Activated T-helper 9 cell treated with anti-CD3 and anti-CD28 coated beads, Interleukin-2, amount 50 U/mL, for 16 hours (primary cell): ENCODE data around the gene THTPA.

Experiments used
- DNase-seq: peaks from one replicate; pipeline ENCODE4 v3.0.0-alpha.2; 2020; ENCODE audit warnings: low read depth

Gene THTPA, protein sequence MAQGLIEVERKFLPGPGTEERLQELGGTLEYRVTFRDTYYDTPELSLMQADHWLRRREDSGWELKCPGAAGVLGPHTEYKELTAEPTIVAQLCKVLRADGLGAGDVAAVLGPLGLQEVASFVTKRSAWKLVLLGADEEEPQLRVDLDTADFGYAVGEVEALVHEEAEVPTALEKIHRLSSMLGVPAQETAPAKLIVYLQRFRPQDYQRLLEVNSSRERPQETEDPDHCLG

DNA sequence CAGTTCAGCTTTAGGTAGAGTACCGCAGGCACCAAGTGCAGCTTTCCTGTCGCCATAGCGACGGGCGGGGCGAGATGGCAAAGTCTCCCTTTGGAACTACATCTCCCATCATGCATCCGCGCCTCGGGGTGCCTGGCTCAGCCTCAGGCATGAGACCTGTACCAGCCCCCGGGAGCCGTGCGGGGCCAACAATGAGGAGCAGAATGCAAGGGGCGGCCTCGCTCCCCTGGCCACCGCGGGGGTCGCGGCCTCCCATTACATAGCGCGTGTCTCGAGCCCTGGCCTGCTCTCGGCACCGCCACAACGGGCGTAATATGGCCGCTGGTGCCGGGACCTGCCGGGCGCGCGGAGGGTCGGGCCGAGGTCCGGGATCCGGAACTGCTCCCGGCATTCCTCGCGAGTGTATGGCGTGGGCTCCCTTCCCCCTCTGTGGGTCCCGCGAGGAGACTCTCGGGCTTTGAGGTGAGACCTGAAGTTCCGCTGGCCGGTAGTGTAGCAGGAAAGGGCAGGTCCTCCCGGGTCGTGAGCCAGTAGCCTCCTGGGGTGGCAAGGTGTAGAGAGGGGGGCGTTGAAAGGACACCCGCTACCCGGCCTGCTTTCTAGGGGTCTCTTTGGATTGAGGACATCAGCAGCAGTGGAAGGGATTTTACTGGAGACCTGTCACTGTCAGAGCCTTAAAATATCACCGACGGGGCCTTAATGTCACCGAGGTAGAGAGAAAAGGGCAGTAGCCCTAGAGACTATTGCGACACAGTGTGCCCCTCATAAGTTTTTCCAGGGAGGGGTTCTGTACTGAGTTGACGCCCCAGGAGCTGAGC, at the start of gene THTPA:
Gene THTPA (plus strand): TSS at position 390 of the 818 bp plus-strand sequence. CDS start 487 bp downstream, outside the sequence.
- peak; percentile 87 for DNase-seq

DNA sequence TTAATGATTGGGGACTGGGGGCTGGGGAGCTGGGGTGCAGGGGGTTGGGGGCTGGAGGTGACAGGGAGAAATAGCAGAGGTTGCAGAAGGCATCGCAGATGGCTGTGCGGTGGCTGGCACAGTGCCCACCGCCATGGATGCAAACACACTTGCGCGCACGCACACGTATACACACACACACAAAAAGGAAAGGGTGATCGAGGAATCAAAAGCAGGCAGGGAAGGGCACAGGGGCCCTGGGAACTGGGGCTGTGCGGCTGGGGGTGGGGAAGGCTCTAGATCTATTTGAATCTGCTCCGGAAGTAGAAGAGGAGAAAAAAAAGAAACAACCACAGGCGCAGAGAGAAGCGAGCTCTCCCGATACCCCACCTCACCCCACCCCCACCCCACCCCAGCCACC, 43.9 kb upstream of the THTPA start:
- no peak for DNase-seq

- no peak for DNase-seq
Observed at GRCh38 chr14:23513005-23513817, 42.9 kb upstream of the THTPA start.

GRCh38 chr14:23513818-23514643, 42.0 kb upstream of the THTPA start:
- DNase-seq = no peak

GRCh38 chr14:23514644-23514957, 41.5 kb upstream of the THTPA start:
- DNase-seq = no peak

GRCh38 chr14:23517650-23518326, 38.3 kb upstream of the THTPA start:
- no peak for DNase-seq

DNA sequence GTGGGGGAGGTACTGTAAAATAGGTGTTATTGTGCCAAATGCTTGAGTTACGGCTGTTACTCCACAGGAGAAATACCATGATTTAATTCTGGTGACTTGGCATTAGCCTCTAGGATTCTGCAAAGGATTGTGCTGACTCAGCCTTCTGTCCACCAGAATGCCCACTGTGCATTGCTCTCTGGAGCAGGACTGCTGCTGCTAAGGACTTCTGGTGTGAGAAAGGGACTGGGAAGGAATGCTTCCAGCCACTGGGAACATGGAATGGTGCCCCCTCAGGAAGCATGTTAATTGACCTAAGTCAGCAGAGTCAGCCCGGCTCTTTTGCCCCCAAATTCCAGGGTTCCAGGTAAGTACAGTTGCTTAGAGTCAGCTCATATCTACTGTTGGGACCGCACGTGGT, 37.4 kb upstream of the THTPA start:
- DNase-seq = no peak

GRCh38 chr14:23520899-23521533, 35.1 kb upstream of the THTPA start:
- DNase-seq = no peak

- DNase-seq = no peak
Observed at GRCh38 chr14:23521785-23522640, 34.1 kb upstream of the THTPA start.

- no peak for DNase-seq
Observed at GRCh38 chr14:23522643-23523198, 33.4 kb upstream of the THTPA start.

DNA sequence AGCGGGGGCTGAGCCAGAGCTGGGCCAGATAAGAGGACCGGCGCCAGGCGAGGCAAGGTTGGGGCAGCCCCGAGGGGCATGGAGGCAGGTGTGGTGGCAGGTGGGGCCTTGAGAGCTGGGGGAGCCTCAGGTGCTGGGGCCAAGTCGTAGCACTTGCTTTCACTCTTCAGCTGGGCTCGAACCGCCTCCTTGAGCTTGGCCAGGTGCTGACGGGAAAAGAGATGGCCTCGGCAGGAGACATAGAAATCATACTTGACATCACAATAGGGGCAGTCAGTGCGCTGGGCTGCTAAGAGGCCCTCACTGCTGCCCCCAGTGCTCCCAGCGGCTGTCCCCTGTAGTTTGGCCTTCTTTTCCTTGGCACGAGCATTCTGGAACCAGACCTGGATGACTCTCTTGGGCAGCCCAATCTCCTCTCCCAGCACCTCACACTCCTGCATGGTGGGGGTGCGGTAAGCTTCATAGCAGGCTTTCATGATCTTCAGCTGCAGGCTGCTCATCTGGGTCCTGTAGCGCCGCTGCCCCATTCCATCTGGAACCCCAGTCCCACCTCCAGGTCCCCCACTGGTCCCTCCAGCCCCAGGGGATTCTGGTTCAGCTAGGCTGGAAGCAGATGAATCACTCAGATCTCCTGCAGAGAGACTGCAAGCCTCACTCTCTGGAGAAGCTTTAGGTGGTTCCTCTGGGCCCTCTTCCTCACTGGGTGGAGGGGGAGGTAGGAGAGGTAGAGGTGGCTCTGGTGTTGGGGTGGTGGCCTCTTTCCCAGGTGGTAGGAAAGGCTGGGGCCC, 32.6 kb upstream of the THTPA start:
- no peak for DNase-seq

GRCh38 chr14:23524954-23525353, 31.1 kb upstream of the THTPA start:
- DNase-seq = no peak

DNA sequence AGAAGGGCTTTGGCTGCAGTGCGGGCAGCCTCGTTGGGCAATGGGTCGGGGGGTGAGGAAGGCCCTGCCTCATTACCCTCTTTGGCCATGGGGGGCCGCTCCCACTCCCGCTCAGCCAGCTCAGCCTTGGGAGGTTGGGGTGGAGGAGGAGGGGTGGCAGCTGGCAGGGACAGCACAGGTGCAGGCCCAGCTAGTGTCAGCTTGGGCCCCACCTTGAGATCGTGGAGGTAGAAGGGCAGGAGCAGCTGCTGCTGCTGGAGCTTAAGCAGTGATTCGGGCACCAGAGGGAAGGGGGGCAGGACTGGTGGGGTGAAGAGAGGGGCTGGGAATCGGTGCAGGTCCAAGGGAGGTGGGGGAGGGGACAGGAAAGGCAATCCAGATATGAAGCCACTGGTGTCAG, 30.5 kb upstream of the THTPA start:
- no peak for DNase-seq

- DNase-seq = no peak
Observed at GRCh38 chr14:23528555-23528954, 27.5 kb upstream of the THTPA start.

GRCh38 chr14:23529016-23529415, 27.1 kb upstream of the THTPA start:
- no peak for DNase-seq

DNA sequence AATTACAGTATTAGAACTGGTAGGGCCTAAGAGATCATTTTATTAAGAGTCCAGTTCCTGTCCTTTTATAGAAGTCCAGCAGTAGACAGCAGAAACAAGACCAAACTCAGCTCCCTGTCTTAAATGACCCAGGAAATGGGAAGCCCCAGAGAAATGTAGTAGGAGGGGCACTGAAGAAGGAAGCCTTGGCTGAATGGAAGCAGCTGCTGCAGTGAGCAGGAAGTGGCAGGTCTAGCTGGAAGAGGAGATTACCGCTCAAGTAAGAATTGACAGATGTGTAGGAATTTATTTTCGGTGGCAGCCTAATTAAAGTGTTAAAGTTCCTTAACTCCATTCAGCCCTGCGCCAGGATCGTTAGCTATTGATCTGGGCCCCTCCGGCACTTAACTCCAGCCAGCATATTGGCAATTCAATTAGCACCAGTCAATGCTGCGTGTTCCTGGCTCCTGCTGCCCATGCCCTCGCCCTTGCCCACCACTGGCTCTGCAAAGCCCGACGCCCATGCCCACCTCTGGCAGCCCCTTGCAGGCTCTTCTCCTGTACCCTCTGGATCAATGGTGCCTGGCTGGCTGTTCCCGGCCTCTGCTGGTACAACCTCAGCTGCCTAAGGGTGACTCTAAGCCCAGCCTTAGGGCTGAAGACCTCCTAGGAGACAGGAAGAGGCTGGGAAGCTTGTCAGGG, 25.6 kb upstream of the THTPA start:
- no peak for DNase-seq

- no peak for DNase-seq
Observed at GRCh38 chr14:23531391-23531790, 24.7 kb upstream of the THTPA start.

GRCh38 chr14:23532658-23533057, 23.4 kb upstream of the THTPA start:
- no peak for DNase-seq
